Liver (tissue), 3 donors: ENCODE measurements around the gene C3orf20.

Source experiments
- CTCF ChIP-seq: fragments of 150-350 bp; IDR thresholded peaks from 2 replicates; pipeline ENCODE4 v1.5.1; 2017; ENCODE audit warnings: improper control_type of control experiment, low read depth, low read length; ENCODE audit not compliant: missing input control
- FOXA1 ChIP-seq: IDR thresholded peaks from 2 replicates; pipeline ENCODE4 v1.6.1; 2016; ENCODE audit warnings: antibody characterized with exemption
- GABPA ChIP-seq, 2 donors: IDR thresholded peaks in 1 of 2; conservative IDR thresholded peaks in 1 of 2; 2 replicates each; pipeline ENCODE4 v1.6.1; 2016; ENCODE audit warnings: antibody characterized with exemption in 2 of 2, mild to moderate bottlenecking in 1 of 2, moderate library complexity in 1 of 2
- NR2F2 ChIP-seq: IDR thresholded peaks from 2 replicates; pipeline ENCODE4 v1.6.1; 2016; ENCODE audit warnings: antibody characterized with exemption
- donor health status: healthy.
- donor health status: healthy.

DNA sequence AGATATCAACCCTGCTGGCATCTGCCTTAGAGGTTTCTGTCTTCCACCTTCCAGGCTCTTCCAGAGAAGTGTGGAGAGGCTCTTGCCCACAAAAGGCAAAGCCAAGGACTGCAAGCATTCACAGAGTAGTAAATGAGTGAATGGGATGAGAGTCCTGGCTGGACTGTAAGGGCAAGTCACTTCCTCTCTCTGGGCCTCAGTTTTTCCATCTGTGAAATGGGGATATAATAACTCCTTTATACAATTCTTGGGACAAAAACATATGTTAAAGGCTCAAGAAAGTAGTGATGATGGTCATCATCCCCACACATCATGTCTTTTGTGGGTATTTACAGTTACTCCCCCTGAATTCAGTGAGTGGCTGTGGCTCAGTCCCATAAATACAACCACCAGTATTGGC is 133.1 kb downstream of the C3orf20 start:
- TF ChIP-seq CTCF (no peak), FOXA1 (no peak), NR2F2 (no peak), GABPA (IDR thresholded peaks at IDR 0.05 in 1 of 2, conservative IDR thresholded peaks at IDR 0.05 in 1 of 2) (no peak)
